Measurements from ENCODE around the gene SFN. TPM values are rescaled to one million over a fixed set of nuclear protein-coding genes. Genes with fewer than 3 reads are reported as not detected.

Gene SFN
- total RNA-seq, 1 donor from 2014 or later, result 0.21 TPM

DNA sequence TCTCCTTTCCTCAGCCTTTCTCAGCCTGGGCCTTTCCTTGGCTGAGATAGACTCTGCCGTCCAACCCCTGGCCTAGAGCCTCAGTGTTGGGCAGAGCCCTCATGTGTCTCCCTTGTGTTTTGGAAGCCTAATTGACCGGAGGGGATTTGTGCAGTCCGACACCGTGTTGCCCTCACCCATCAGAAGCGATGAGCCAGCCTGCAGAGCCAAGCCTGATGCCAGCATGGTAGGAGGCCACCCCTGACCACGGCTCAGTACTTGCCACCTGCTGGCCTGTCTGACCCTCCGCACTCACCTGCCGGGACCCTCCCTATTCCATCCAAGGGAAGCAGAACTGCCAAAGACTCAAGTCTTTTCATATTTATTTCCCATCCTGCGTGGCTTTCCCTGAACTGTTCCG, 9.3 kb upstream of the SFN start:
- H3K36me3 ChIP-seq, result no peaks in the 10 kb centered on the region
- peaks cover 3% of the 10 kb centered on the region for H3K4me1 Mint-ChIP-seq
- no peak for DNase-seq (ENCODE audit: low spot score)
- H2AFZ ChIP-seq (replicated peaks), result no peak overlapping the region
- peaks cover 4% of the 10 kb centered on the region for H3F3A ChIP-seq (ENCODE audit: low read depth)
- H3K27me3 ChIP-seq, result no peaks in the 10 kb centered on the region
- H3K27ac ChIP-seq, result no peak overlapping the region
- no peak overlapping the region for H3K4me2 ChIP-seq
- no peak for TF ChIP-seq EZH2phosphoT487 (IDR thresholded peaks at IDR 0.05)
- TF ChIP-seq, protein P1, sequence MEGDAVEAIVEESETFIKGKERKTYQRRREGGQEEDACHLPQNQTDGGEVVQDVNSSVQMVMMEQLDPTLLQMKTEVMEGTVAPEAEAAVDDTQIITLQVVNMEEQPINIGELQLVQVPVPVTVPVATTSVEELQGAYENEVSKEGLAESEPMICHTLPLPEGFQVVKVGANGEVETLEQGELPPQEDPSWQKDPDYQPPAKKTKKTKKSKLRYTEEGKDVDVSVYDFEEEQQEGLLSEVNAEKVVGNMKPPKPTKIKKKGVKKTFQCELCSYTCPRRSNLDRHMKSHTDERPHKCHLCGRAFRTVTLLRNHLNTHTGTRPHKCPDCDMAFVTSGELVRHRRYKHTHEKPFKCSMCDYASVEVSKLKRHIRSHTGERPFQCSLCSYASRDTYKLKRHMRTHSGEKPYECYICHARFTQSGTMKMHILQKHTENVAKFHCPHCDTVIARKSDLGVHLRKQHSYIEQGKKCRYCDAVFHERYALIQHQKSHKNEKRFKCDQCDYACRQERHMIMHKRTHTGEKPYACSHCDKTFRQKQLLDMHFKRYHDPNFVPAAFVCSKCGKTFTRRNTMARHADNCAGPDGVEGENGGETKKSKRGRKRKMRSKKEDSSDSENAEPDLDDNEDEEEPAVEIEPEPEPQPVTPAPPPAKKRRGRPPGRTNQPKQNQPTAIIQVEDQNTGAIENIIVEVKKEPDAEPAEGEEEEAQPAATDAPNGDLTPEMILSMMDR (IDR thresholded peaks at IDR 0.05), result no peak
- no peak for TF ChIP-seq EZH2 (IDR thresholded peaks at IDR 0.05)
- H3K4me3 ChIP-seq, result no peak overlapping the region
- no peak overlapping the region for H3K9ac ChIP-seq
- H3K9me3 ChIP-seq (ENCODE audit: low read depth), result no peaks in the 10 kb centered on the region
- no peak overlapping the region for H3K4me3 Mint-ChIP-seq
- peaks cover 5% of the 10 kb centered on the region for H3K27me3 Mint-ChIP-seq (ENCODE audit: insufficient read depth, low read depth)
- no peaks in the 10 kb centered on the region for H3K79me2 ChIP-seq (ENCODE audit: low read depth)
- H3K36me3 Mint-ChIP-seq, result peaks cover 13% of the 10 kb centered on the region
- H3K9me3 Mint-ChIP-seq, result no peaks in the 10 kb centered on the region
- H3K4me1 ChIP-seq, result peaks cover 12% of the 10 kb centered on the region
- H3K27ac Mint-ChIP-seq, result no peak overlapping the region
- H4K20me1 ChIP-seq (ENCODE audit: low read depth), result no peaks in the 10 kb centered on the region

DNA sequence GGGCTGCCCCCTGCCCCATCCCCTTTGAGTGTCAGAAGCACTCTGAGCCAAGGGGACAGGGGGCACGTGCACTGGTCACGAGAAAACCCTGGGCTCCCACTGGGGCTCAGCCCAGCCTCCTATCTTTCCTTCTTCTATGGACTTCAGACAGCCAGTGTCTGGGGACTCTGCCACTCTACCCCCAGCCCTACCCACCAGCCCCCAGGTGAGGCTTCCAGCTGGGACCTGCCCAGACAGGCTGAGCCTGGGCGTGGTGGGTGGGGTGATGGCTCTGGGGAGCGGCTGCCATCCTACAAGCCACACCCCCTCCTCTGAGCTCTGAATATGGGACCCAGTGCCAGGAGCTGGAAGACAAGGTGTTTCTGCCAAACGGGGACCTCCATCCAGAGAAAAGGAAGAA, 8.0 kb upstream of the SFN start:
- no peaks in the 10 kb centered on the region for H3K27me3 ChIP-seq
- H3K9me3 Mint-ChIP-seq, result no peaks in the 10 kb centered on the region
- H3F3A ChIP-seq (ENCODE audit: low read depth), result peaks cover 4% of the 10 kb centered on the region
- no peak overlapping the region for H2AFZ ChIP-seq (replicated peaks)
- no peak for DNase-seq (ENCODE audit: low spot score)
- H3K27ac ChIP-seq, result no peak overlapping the region
- peaks cover 12% of the 10 kb centered on the region for H3K4me1 ChIP-seq
- no peaks in the 10 kb centered on the region for H3K36me3 ChIP-seq
- H3K4me3 ChIP-seq, result no peak overlapping the region
- H3K9me3 ChIP-seq (ENCODE audit: low read depth), result no peaks in the 10 kb centered on the region
- H3K4me3 Mint-ChIP-seq, result no peak overlapping the region
- H3K36me3 Mint-ChIP-seq, result peaks cover 13% of the 10 kb centered on the region
- H3K4me1 Mint-ChIP-seq, result peaks cover 3% of the 10 kb centered on the region
- peaks cover 6% of the 10 kb centered on the region for H3K27me3 Mint-ChIP-seq (ENCODE audit: insufficient read depth, low read depth)
- no peaks in the 10 kb centered on the region for H4K20me1 ChIP-seq (ENCODE audit: low read depth)
- no peak overlapping the region for H3K27ac Mint-ChIP-seq
- TF ChIP-seq EZH2phosphoT487 (IDR thresholded peaks at IDR 0.05), result no peak
- no peak for TF ChIP-seq EZH2 (IDR thresholded peaks at IDR 0.05)
- TF ChIP-seq, protein P1 (IDR thresholded peaks at IDR 0.05), result no peak
- H3K4me2 ChIP-seq, result no peak overlapping the region
- H3K9ac ChIP-seq, result no peak overlapping the region
- H3K79me2 ChIP-seq (ENCODE audit: low read depth), result no peaks in the 10 kb centered on the region

DNA sequence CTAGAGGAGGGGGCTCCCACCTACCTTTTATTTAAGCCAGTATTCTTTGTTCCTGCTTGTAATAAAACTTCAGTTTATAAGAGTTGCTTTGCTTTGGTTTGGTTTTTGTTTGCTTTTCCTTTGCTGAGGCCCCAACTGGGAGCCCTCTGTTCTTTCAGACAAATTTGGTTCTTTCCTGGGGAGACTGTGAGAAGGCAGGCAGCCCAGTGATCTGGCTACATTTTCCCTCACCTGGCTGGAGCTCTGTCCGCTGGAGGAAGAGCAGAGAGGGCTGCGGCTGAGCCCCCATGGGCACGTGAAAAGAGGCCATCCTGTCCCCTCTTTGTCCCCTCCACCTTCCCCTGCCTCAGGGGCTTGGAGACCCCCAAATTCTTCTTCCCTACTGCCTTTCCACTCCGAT, 7.3 kb upstream of the SFN start:
- peaks cover 4% of the 10 kb centered on the region for H3F3A ChIP-seq (ENCODE audit: low read depth)
- no peaks in the 10 kb centered on the region for H3K9me3 ChIP-seq (ENCODE audit: low read depth)
- no peak overlapping the region for H2AFZ ChIP-seq (replicated peaks)
- H3K27me3 ChIP-seq, result no peaks in the 10 kb centered on the region
- H3K9me3 Mint-ChIP-seq, result no peaks in the 10 kb centered on the region
- H3K36me3 ChIP-seq, result no peaks in the 10 kb centered on the region
- H3K4me3 Mint-ChIP-seq, result no peak overlapping the region
- no peak for TF ChIP-seq EZH2phosphoT487 (IDR thresholded peaks at IDR 0.05)
- no peak for TF ChIP-seq EZH2 (IDR thresholded peaks at IDR 0.05)
- TF ChIP-seq, protein P1 (IDR thresholded peaks at IDR 0.05), result no peak
- H3K27me3 Mint-ChIP-seq (ENCODE audit: insufficient read depth, low read depth), result peaks cover 7% of the 10 kb centered on the region
- no peaks in the 10 kb centered on the region for H4K20me1 ChIP-seq (ENCODE audit: low read depth)
- no peak overlapping the region for H3K4me2 ChIP-seq
- H3K27ac ChIP-seq, result no peak overlapping the region
- peaks cover 3% of the 10 kb centered on the region for H3K4me1 Mint-ChIP-seq
- H3K36me3 Mint-ChIP-seq, result peaks cover 13% of the 10 kb centered on the region
- DNase-seq (ENCODE audit: low spot score), result no peak
- H3K4me1 ChIP-seq, result peaks cover 12% of the 10 kb centered on the region
- H3K4me3 ChIP-seq, result no peak overlapping the region
- no peak overlapping the region for H3K27ac Mint-ChIP-seq
- no peaks in the 10 kb centered on the region for H3K79me2 ChIP-seq (ENCODE audit: low read depth)
- H3K9ac ChIP-seq, result no peak overlapping the region

All from neural progenitor cell (in vitro differentiated cells).